HG02943 (cell line): ENCODE measurements around the gene IL10.

Experiments used
- ATAC-seq: cut with Tn5 transposase; IDR thresholded peaks from one replicate; pipeline ENCODE4 v1.9.1; 2021; ENCODE audit warnings: mild to moderate bottlenecking, low read depth, moderate library complexity; ENCODE audit not compliant: unreplicated experiment

The IL10 gene

GRCh38 chr1:206738370-206739366, 33.6 kb downstream of the IL10 start:
- ATAC-seq: no peak

GRCh38 chr1:206737729-206738201, 34.5 kb downstream of the IL10 start:
- ATAC-seq: no peak

GRCh38 chr1:206736878-206737728, 35.2 kb downstream of the IL10 start:
- no peak for ATAC-seq

GRCh38 chr1:206735553-206736031, 36.7 kb downstream of the IL10 start:
- no peak for ATAC-seq

GRCh38 chr1:206734499-206735142, 37.7 kb downstream of the IL10 start:
- no peak for ATAC-seq

- no peak for ATAC-seq
These were observed 39.3 kb downstream of the IL10 start for GRCh38 chr1:206732992-206733391.

- ATAC-seq: no peak
These were observed 39.8 kb downstream of the IL10 start for GRCh38 chr1:206732508-206732907.

- ATAC-seq: no peak
These were observed 42.8 kb downstream of the IL10 start for GRCh38 chr1:206729507-206729906.

GRCh38 chr1:206729050-206729449, 43.2 kb downstream of the IL10 start:
- ATAC-seq: no peak

- no peak for ATAC-seq
These were observed 43.7 kb downstream of the IL10 start for GRCh38 chr1:206728697-206728987.

GRCh38 chr1:206727981-206728696, 44.2 kb downstream of the IL10 start:
- no peak for ATAC-seq

- no peak for ATAC-seq
These were observed 47.0 kb downstream of the IL10 start for GRCh38 chr1:206725109-206725963.

GRCh38 chr1:206723805-206724472, 48.4 kb downstream of the IL10 start:
- no peak for ATAC-seq

GRCh38 chr1:206723462-206723804, 48.9 kb downstream of the IL10 start:
- no peak for ATAC-seq

GRCh38 chr1:206722751-206723461, 49.4 kb downstream of the IL10 start:
- no peak for ATAC-seq

GRCh38 chr1:206721454-206721853, 50.8 kb downstream of the IL10 start:
- ATAC-seq: no peak

GRCh38 chr1:206719169-206719839, 53.0 kb downstream of the IL10 start:
- no peak for ATAC-seq

- no peak for ATAC-seq
These were observed 54.7 kb downstream of the IL10 start for GRCh38 chr1:206717674-206717989.
